ENCODE results near the gene CDS2. TPM values are rescaled to one million over a fixed set of nuclear protein-coding genes. Genes with fewer than 3 reads are reported as not detected.

Gene CDS2
- total and polyA plus RNA-seq, 2 of the 13 experiments (the other 11 are each of a cell fraction or from before 2014, with no cell fraction given) = 81.3 to 153 TPM

GRCh38 chr20:5172903-5173463 is 46.2 kb downstream of the CDS2 start (continued):
- TF ChIP-seq, protein P1, sequence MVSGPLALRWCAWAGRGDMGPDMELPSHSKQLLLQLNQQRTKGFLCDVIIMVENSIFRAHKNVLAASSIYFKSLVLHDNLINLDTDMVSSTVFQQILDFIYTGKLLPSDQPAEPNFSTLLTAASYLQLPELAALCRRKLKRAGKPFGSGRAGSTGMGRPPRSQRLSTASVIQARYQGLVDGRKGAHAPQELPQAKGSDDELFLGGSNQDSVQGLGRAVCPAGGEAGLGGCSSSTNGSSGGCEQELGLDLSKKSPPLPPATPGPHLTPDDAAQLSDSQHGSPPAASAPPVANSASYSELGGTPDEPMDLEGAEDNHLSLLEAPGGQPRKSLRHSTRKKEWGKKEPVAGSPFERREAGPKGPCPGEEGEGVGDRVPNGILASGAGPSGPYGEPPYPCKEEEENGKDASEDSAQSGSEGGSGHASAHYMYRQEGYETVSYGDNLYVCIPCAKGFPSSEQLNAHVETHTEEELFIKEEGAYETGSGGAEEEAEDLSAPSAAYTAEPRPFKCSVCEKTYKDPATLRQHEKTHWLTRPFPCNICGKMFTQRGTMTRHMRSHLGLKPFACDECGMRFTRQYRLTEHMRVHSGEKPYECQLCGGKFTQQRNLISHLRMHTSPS (CRISPR knock-in tag; IDR thresholded peaks at IDR 0.05; ENCODE audit: low read depth) = peak; percentile 90; the same call in 1 of the 2 replicates
- TF ChIP-seq ARID2 (CRISPR knock-in tag; IDR thresholded peaks at IDR 0.05; ENCODE audit: borderline replicate concordance) (no peak), ASH2L (IDR thresholded peaks at IDR 0.05; ENCODE audit: insufficient read length, low read depth, low read length) (peak; percentile 48), IKZF5 (CRISPR knock-in tag; IDR thresholded peaks at IDR 0.05) (peak; percentile 100), ZNF282 (IDR thresholded peaks at IDR 0.05; ENCODE audit: partially characterized antibody) (no peak), NFRKB (IDR thresholded peaks at IDR 0.05) (no peak), KAT8 (CRISPR knock-in tag; IDR thresholded peaks at IDR 0.05) (peak; percentile 65; the same call in 1 of the 2 replicates), ZFP36L1 (CRISPR knock-in tag; IDR thresholded peaks at IDR 0.05) (no peak), ZFP90 (CRISPR knock-in tag; IDR thresholded peaks at IDR 0.05; ENCODE audit: borderline replicate concordance) (0 out of 2 replicates have a peak, but pooled peaks have one; percentile 52), POGZ (CRISPR knock-in tag; IDR thresholded peaks at IDR 0.05) (peak; percentile 85), DPF2 (CRISPR knock-in tag; IDR thresholded peaks at IDR 0.05; ENCODE audit: borderline replicate concordance, low read depth) (peak; percentile 79; the same call in 1 of the 2 replicates), ZNF713 (CRISPR knock-in tag; IDR thresholded peaks at IDR 0.05) (peak; percentile 78; the same call in 1 of the 2 replicates), CEBPZ (IDR thresholded peaks at IDR 0.05; ENCODE audit: low read length) (no peak), HOXD1 (CRISPR knock-in tag; IDR thresholded peaks at IDR 0.05) (no peak), ZNF337 (CRISPR knock-in tag; IDR thresholded peaks at IDR 0.05; ENCODE audit: borderline replicate concordance, low read depth) (peak; percentile 60; the same call in 1 of the 2 replicates), ZNF672 (CRISPR knock-in tag; IDR thresholded peaks at IDR 0.05) (no peak), ZNF33A (CRISPR knock-in tag; IDR thresholded peaks at IDR 0.05; ENCODE audit: borderline replicate concordance) (no peak), XBP1 (CRISPR knock-in tag; IDR thresholded peaks at IDR 0.05) (no peak), POLR2AphosphoS5 (IDR thresholded peaks at IDR 0.05; ENCODE audit: low read depth, low read length) (no peak), ZBTB39 (CRISPR knock-in tag; IDR thresholded peaks at IDR 0.05) (no peak)
- TF ChIP-seq, protein P2, sequence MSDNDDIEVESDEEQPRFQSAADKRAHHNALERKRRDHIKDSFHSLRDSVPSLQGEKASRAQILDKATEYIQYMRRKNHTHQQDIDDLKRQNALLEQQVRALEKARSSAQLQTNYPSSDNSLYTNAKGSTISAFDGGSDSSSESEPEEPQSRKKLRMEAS (IDR thresholded peaks at IDR 0.05) = peak; percentile 73

Measured in HepG2 (cell line).